Neural cell (in vitro differentiated cells): ENCODE results near the gene PLG. TPM values are rescaled to one million over a fixed set of nuclear protein-coding genes. Genes with fewer than 3 reads are reported as not detected.
"Not testable (repeated sequence)": the region's sequence is repeated elsewhere in the genome, so short reads cannot be mapped to it uniquely, and the experiment has no call there.

Source experiments
- H2AFZ ChIP-seq: fragments of 200-600, 300-800 bp; sonication (generic), shearing (Covaris generic); 2 replicates; pipeline ENCODE4 v1.6.0; 2014; ENCODE audit warnings: low read depth, mild to moderate bottlenecking, antibody characterized with exemption, low read length, moderate library complexity
- H3F3A ChIP-seq: fragments of 200-600 bp; shearing (Covaris generic); 2 replicates; pipeline ENCODE4 v1.6.1; 2016; ENCODE audit warnings: mild to moderate bottlenecking, moderate library complexity, mixed read lengths, antibody characterized with exemption, low read length; ENCODE audit not compliant: insufficient read depth, poor library complexity, severe bottlenecking
- H3K27ac ChIP-seq: fragments of 200-600, 300-800 bp; sonication (generic), shearing (Covaris generic); 2 replicates; pipeline ENCODE4 v1.5.1; 2014; ENCODE audit warnings: mild to moderate bottlenecking, low read length, moderate library complexity
- H3K27me3 ChIP-seq: fragments of 300-800, 200-600 bp; sonication (generic), shearing (Covaris generic); 2 replicates; pipeline ENCODE4 v1.6.0; 2014; ENCODE audit warnings: mild to moderate bottlenecking, low read depth, low read length, moderate library complexity; ENCODE audit not compliant: insufficient read depth
- H3K36me3 ChIP-seq: fragments of 300-800, 200-600 bp; sonication (generic), shearing (Covaris generic); 2 replicates; pipeline ENCODE4 v1.5.1; 2014; ENCODE audit warnings: mild to moderate bottlenecking, antibody characterized with exemption, low read length, moderate library complexity; ENCODE audit not compliant: insufficient read depth
- H3K4me2 ChIP-seq: fragments of 300-800, 200-600 bp; sonication (generic), shearing (Covaris generic); 2 replicates; pipeline ENCODE4 v1.6.0; 2014; ENCODE audit warnings: mild to moderate bottlenecking, low read length
- H3K4me3 ChIP-seq: fragments of 300-800, 200-600 bp; sonication (generic), shearing (Covaris generic); 2 replicates; pipeline ENCODE4 v1.5.1; 2014; ENCODE audit warnings: mild to moderate bottlenecking, low read length, moderate library complexity
- H3K79me2 ChIP-seq: fragments of 200-600 bp; shearing (Covaris generic); replicated peaks from 2 replicates; pipeline ENCODE4 v1.6.0; 2014; ENCODE audit warnings: mild to moderate bottlenecking, low read length, moderate library complexity; ENCODE audit not compliant: insufficient read depth
- H3K9ac ChIP-seq: fragments of 300-800, 200-600 bp; sonication (generic), shearing (Covaris generic); 2 replicates; pipeline ENCODE4 v1.6.1; 2016; ENCODE audit warnings: mild to moderate bottlenecking, low read length, mixed read lengths
- H3K9me2 ChIP-seq: fragments of 200-600 bp; shearing (Covaris generic); 2 replicates; pipeline ENCODE4 v1.6.1; 2016; ENCODE audit warnings: mild to moderate bottlenecking, low read length, mixed read lengths; ENCODE audit not compliant: insufficient read depth
- H3K9me3 ChIP-seq: fragments of 200-600, 300-800 bp; sonication (generic), shearing (Covaris generic); 2 replicates; pipeline ENCODE4 v1.6.1; 2016; ENCODE audit warnings: mild to moderate bottlenecking, mixed run types, low read length, moderate library complexity, mixed read lengths
- H4K20me1 ChIP-seq: fragments of 200-600 bp; shearing (Covaris generic); 2 replicates; pipeline ENCODE4 v1.6.1; 2016; ENCODE audit warnings: mild to moderate bottlenecking, mixed run types; ENCODE audit not compliant: insufficient read depth
- CTCF ChIP-seq: fragments of 450-650 bp; IDR thresholded peaks from 2 replicates; pipeline ENCODE4 v1.5.1; 2014; ENCODE audit warnings: antibody characterized with exemption, mild to moderate bottlenecking, moderate library complexity; ENCODE audit not compliant: poor library complexity, severe bottlenecking
- EP300 ChIP-seq: fragments of 450-650 bp; conservative IDR thresholded peaks from 2 replicates; pipeline ENCODE4 v1.6.1; 2014; ENCODE audit warnings: antibody characterized with exemption, mild to moderate bottlenecking, moderate library complexity; ENCODE audit not compliant: poor library complexity, severe bottlenecking
- EZH2 ChIP-seq: fragments of 200-600, 300-800 bp; shearing (Covaris generic), sonication (generic); IDR thresholded peaks from 2 replicates; pipeline ENCODE4 v1.6.1; 2014; ENCODE audit warnings: antibody characterized with exemption, low read length, borderline replicate concordance, mild to moderate bottlenecking; ENCODE audit not compliant: insufficient read depth, poor library complexity, severe bottlenecking
- MXI1 ChIP-seq: fragments of 450-650 bp; conservative IDR thresholded peaks from 2 replicates; pipeline ENCODE4 v1.6.1; 2014; ENCODE audit warnings: antibody characterized with exemption, mild to moderate bottlenecking; ENCODE audit not compliant: poor library complexity, severe bottlenecking
- POLR2AphosphoS5 ChIP-seq: IDR thresholded peaks from 2 replicates; pipeline ENCODE4 v1.6.1; 2012
- RAD21 ChIP-seq: fragments of 450-650 bp; conservative IDR thresholded peaks from 2 replicates; pipeline ENCODE4 v1.6.1; 2014; ENCODE audit warnings: antibody characterized with exemption, mild to moderate bottlenecking, moderate library complexity
- REST ChIP-seq: IDR thresholded peaks from 2 replicates; pipeline ENCODE4 v1.6.1; 2012; ENCODE audit warnings: borderline replicate concordance
- SMC3 ChIP-seq: fragments of 450-650 bp; conservative IDR thresholded peaks from 2 replicates; pipeline ENCODE4 v1.6.1; 2014; ENCODE audit warnings: antibody characterized with exemption, mild to moderate bottlenecking, moderate library complexity; ENCODE audit not compliant: poor library complexity
- TAF1 ChIP-seq: IDR thresholded peaks from 2 replicates; pipeline ENCODE4 v1.6.1; 2012; ENCODE audit warnings: low read depth
- polyA plus RNA-seq: library from polyadenylated mRNA; depleted of rRNA; stranded (reverse); fragments of >200 nt; gene quantifications from 2 replicates; pipeline ENCODE4 v1.2.3, GENCODE V29; 2014

PLG gene
- polyA plus RNA-seq, 1 donor from 2014 or later: not detected

GRCh38 chr6:160799801-160800506 lies 97.9 kb downstream of the PLG start:
- no peaks in the 10 kb centered on the region for H3K79me2 ChIP-seq
- TF ChIP-seq RAD21: no peak
- no peak for TF ChIP-seq REST
- no peak for TF ChIP-seq SMC3
- TF ChIP-seq MXI1: no peak
- TF ChIP-seq POLR2AphosphoS5: no peak
- no peak for TF ChIP-seq EP300
- TF ChIP-seq CTCF: no peak
- TF ChIP-seq EZH2: no peak
- TF ChIP-seq TAF1: no peak
- no peak overlapping the region for H3K9ac ChIP-seq
- no peak overlapping the region for H2AFZ ChIP-seq
- H3K36me3 ChIP-seq: no peaks in the 10 kb centered on the region
- no peaks in the 10 kb centered on the region for H3K9me2 ChIP-seq
- H3F3A ChIP-seq: no peaks in the 10 kb centered on the region
- no peaks in the 10 kb centered on the region for H4K20me1 ChIP-seq
- no peak overlapping the region for H3K27ac ChIP-seq
- no peak overlapping the region for H3K4me3 ChIP-seq
- H3K9me3 ChIP-seq: no peaks in the 10 kb centered on the region
- no peaks in the 10 kb centered on the region for H3K27me3 ChIP-seq
- H3K4me2 ChIP-seq: no peak overlapping the region

GRCh38 chr6:160801418-160801817 lies 99.4 kb downstream of the PLG start:
- H3K36me3 ChIP-seq: no peaks in the 10 kb centered on the region
- no peaks in the 10 kb centered on the region for H3K9me2 ChIP-seq
- no peak overlapping the region for H3K4me3 ChIP-seq
- H3K4me2 ChIP-seq: no peak overlapping the region
- no peak for TF ChIP-seq SMC3
- no peak for TF ChIP-seq TAF1
- no peak for TF ChIP-seq EZH2
- TF ChIP-seq REST: no peak
- TF ChIP-seq POLR2AphosphoS5: no peak
- no peak for TF ChIP-seq RAD21
- TF ChIP-seq EP300: no peak
- no peak for TF ChIP-seq CTCF
- TF ChIP-seq MXI1: no peak
- no peaks in the 10 kb centered on the region for H3F3A ChIP-seq
- H3K27ac ChIP-seq: no peak overlapping the region
- H3K9me3 ChIP-seq: no peaks in the 10 kb centered on the region
- H3K79me2 ChIP-seq: no peaks in the 10 kb centered on the region
- no peaks in the 10 kb centered on the region for H3K27me3 ChIP-seq
- H2AFZ ChIP-seq: no peak overlapping the region
- no peaks in the 10 kb centered on the region for H4K20me1 ChIP-seq
- H3K9ac ChIP-seq: no peak overlapping the region

GRCh38 chr6:160802049-160802448 lies 100.0 kb downstream of the PLG start:
- H3K4me2 ChIP-seq, H3K9me2 ChIP-seq, H3K36me3 ChIP-seq, H4K20me1 ChIP-seq, H3K27ac ChIP-seq, H3K9ac ChIP-seq, H3K4me3 ChIP-seq, H2AFZ ChIP-seq, H3K79me2 ChIP-seq, H3K27me3 ChIP-seq, H3K9me3 ChIP-seq, H3F3A ChIP-seq: not testable (repeated sequence)
